ENCODE results near the gene VN1R5.
"Not testable (repeated sequence)": the region's sequence is repeated elsewhere in the genome, so short reads cannot be mapped to it uniquely, and the experiment has no call there.

The VN1R5 gene

GRCh38 chr1:247273013-247273412, 17.1 kb downstream of the VN1R5 start:
- no peak for DNase-seq (ENCODE audit: low read depth in 2 of 2)

GRCh38 chr1:247274605-247275256, 18.9 kb downstream of the VN1R5 start:
- no peak for DNase-seq (ENCODE audit: low read depth in 2 of 2)

GRCh38 chr1:247277191-247277590, 21.3 kb downstream of the VN1R5 start:
- DNase-seq (ENCODE audit: low read depth in 2 of 2) = no peak

GRCh38 chr1:247281001-247281574, 25.2 kb downstream of the VN1R5 start:
- DNase-seq (ENCODE audit: low read depth in 2 of 2) = no peak

GRCh38 chr1:247286134-247286670, 30.3 kb downstream of the VN1R5 start:
- DNase-seq (ENCODE audit: low read depth in 2 of 2) = no peak

GRCh38 chr1:247287460-247287859, 31.6 kb downstream of the VN1R5 start:
- DNase-seq (ENCODE audit: low read depth in 2 of 2) = no peak

- no peak for DNase-seq (ENCODE audit: low read depth in 2 of 2)
Observed at GRCh38 chr1:247288341-247288740, 32.5 kb downstream of the VN1R5 start.

- DNase-seq (ENCODE audit: low read depth in 2 of 2) = not testable (repeated sequence)
Observed at GRCh38 chr1:247289274-247289892, 33.5 kb downstream of the VN1R5 start.

GRCh38 chr1:247290576-247290975, 34.7 kb downstream of the VN1R5 start:
- DNase-seq (ENCODE audit: low read depth in 2 of 2) = no peak

- no peak for DNase-seq (ENCODE audit: low read depth in 2 of 2)
Observed at GRCh38 chr1:247291161-247291560, 35.3 kb downstream of the VN1R5 start.

GRCh38 chr1:247291833-247292561, 36.1 kb downstream of the VN1R5 start:
- no peak for DNase-seq (ENCODE audit: low read depth in 2 of 2)

GRCh38 chr1:247293047-247293446, 37.2 kb downstream of the VN1R5 start:
- no peak for DNase-seq (ENCODE audit: low read depth in 2 of 2)

- no peak for DNase-seq (ENCODE audit: low read depth in 2 of 2)
Observed at GRCh38 chr1:247294282-247294681, 38.4 kb downstream of the VN1R5 start.

GRCh38 chr1:247295274-247295684, 39.4 kb downstream of the VN1R5 start:
- no peak for DNase-seq (ENCODE audit: low read depth in 2 of 2)

- DNase-seq (ENCODE audit: low read depth in 2 of 2) = no peak
Observed at GRCh38 chr1:247295746-247296145, 39.9 kb downstream of the VN1R5 start.

GRCh38 chr1:247296599-247297180, 40.8 kb downstream of the VN1R5 start:
- DNase-seq (ENCODE audit: low read depth in 2 of 2) = no peak

- no peak for DNase-seq (ENCODE audit: low read depth in 2 of 2)
Observed at GRCh38 chr1:247297263-247298123, 41.6 kb downstream of the VN1R5 start.

- no peak for DNase-seq (ENCODE audit: low read depth in 2 of 2)
Observed at GRCh38 chr1:247298124-247298481, 42.2 kb downstream of the VN1R5 start.

GRCh38 chr1:247298701-247299100, 42.8 kb downstream of the VN1R5 start:
- no peak for DNase-seq (ENCODE audit: low read depth in 2 of 2)

GRCh38 chr1:247299723-247300381, 44.0 kb downstream of the VN1R5 start:
- no peak for DNase-seq (ENCODE audit: low read depth in 2 of 2)

All from stimulated activated CD4-positive, alpha-beta T cell treated with anti-CD3 and anti-CD28 coated beads, Interleukin-12 subunit alpha, Interleukin-12 subunit beta, amount 100 ng/mL, for 24 hours (primary cell).